ENCODE data around the gene CROCC.
"Not testable (repeated sequence)": the region's sequence is repeated elsewhere in the genome, so short reads cannot be mapped to it uniquely, and the experiment has no call there.

CROCC gene

DNA sequence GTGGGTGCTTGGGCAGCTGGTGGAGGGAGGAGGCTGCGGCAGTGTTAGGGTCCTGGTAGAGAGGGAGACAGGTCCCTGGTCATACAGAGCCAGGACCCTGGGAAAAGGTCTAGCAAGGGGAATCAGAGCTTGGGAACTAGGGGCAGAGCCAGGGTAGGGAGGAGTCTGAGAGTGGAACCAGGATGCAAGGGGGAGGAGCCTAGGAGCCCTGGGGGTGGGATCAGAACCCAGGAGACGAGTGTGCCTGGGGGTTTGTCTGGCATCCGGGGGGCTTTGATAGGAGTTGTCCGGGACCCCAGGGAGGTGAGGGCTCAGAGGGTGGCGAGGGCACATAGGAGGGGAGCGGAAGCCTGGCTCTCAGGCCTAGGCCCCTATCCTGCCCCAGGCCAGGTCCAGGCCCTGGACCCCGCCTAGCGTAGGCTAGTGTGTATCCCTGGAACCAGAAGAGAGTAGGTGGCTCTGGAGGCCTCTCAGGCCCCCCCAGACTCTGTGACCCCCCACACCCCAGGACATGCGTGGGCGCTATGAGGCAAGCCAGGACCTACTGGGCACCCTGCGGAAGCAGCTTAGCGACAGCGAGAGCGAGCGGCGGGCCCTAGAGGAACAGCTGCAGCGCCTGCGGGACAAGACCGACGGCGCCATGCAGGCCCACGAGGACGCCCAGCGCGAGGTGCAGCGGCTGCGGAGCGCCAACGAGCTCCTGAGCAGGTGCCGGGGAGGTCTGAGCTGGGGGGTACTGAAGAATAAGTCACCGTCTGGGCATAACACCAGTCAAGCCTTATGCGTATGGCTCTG lies 17.9 kb downstream of the CROCC start:
- DNase-seq = not testable (repeated sequence)

DNA sequence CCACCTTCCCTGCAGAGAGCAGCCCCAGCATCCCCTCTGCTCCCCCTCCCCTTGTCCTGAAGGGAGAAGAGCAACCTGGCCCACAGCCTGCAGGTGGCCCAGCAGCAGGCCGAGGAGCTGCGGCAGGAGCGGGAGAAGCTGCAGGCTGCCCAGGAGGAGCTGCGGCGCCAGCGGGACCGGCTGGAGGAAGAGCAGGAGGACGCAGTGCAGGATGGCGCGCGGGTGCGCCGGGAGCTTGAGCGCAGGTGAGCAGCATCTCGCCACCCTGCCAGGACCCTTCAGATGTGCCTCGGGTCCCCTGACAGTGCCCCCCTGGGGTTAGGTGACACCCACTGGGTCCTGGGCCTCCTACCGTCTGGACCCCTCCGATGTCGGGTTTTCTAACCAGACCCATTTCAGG lies 22.3 kb downstream of the CROCC start:
- DNase-seq = no peak

- DNase-seq = not testable (repeated sequence)
Observed at GRCh38 chr1:16945512-16945911, 23.8 kb downstream of the CROCC start.

DNA sequence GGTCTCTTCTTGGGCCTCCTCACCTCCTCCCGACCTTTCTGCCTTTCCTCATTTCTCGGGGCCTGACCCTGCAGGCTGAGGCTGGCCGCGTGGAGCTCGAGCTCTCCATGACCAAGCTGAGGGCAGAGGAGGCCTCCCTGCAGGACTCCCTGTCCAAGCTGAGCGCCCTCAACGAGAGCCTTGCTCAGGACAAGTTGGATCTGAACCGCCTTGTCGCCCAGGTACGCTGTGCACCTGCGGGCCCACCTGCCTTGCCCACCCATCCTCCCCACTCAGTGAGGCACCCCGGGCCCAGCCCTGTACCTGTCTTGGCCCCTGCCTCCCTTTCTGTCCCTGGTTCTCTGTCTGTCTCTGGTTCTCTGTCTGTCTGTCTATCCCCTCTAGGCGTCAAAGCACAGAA lies 24.5 kb downstream of the CROCC start:
- not testable (repeated sequence) for DNase-seq

- no peak for DNase-seq
Observed at GRCh38 chr1:16946646-16947045, 24.9 kb downstream of the CROCC start.

DNA sequence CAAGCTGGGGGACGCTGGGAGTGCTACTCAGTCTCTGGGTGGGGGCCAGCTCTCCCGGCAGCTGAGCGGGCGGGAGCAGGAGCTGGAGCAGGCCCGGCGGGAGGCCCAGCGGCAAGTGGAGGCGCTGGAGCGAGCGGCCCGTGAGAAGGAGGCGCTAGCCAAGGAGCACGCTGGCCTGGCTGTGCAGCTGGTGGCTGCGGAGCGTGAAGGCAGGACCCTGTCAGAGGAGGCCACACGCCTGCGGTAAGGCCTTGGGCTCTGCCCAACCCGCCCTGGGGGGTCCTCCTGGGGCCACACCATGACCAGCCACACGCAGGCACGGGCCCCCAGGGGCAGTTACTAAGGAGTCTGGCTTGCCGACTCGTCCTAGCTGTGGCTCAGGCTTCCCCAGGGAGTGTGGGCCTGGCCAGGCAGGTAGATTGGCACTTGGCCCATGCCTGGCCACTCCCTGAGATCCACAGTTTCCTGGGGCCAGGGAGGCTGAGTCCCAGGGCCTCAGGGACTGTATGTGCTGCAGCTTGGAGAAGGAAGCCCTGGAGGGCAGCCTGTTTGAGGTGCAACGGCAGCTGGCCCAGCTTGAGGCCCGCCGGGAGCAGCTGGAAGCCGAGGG lies 26.7 kb downstream of the CROCC start:
- DNase-seq = peak; percentile 85

- DNase-seq = not testable (repeated sequence)
Observed at GRCh38 chr1:16949026-16949425, 27.3 kb downstream of the CROCC start.

DNA sequence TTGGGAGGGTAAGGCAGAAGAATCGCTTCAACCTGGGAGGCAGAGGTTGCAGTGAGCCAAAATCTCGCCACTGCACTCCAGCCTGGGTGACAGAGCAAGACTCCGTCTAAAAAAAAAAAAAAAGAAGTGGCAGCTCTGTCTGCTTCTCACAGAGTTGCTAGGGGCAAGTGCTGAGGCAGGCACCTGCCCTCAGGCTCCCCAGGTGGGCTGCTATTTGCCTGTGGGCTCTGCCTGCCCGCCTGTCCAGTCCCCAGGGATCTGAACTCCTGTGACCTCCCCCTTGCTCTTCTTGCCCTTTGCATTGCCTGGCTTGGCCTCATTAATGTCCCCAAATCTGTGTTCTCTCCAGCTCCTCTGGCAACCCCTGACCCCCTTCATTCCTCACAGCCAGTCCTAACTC lies 30.6 kb downstream of the CROCC start:
- DNase-seq = not testable (repeated sequence)

GRCh38 chr1:16954579-16954978 lies 32.8 kb downstream of the CROCC start:
- DNase-seq = no peak

GRCh38 chr1:16955186-16955585 lies 33.5 kb downstream of the CROCC start:
- DNase-seq = no peak

DNA sequence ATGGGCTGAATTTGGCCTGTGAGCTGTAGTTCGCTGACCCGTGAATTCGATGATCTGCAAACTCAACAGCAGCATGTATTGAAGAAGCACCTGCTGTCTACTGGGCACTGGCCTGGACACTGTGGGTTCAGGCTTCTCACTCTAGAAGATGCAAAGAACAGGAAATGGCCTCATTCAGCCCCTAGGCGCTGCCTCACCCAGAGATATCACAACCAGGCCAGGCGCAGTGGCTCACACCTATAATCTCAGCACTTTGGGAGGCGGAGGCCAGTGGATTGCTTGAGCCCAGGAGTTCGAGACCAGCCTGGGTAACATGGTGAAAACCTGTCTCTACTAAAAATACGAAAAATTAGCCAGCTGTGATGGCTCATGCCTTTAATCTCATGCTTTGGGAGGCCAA lies 35.0 kb downstream of the CROCC start:
- no peak for DNase-seq

- no peak for DNase-seq
Observed at GRCh38 chr1:16957731-16958130, 36.0 kb downstream of the CROCC start.

- no peak for DNase-seq
Observed at GRCh38 chr1:16958475-16958874, 36.7 kb downstream of the CROCC start.

DNA sequence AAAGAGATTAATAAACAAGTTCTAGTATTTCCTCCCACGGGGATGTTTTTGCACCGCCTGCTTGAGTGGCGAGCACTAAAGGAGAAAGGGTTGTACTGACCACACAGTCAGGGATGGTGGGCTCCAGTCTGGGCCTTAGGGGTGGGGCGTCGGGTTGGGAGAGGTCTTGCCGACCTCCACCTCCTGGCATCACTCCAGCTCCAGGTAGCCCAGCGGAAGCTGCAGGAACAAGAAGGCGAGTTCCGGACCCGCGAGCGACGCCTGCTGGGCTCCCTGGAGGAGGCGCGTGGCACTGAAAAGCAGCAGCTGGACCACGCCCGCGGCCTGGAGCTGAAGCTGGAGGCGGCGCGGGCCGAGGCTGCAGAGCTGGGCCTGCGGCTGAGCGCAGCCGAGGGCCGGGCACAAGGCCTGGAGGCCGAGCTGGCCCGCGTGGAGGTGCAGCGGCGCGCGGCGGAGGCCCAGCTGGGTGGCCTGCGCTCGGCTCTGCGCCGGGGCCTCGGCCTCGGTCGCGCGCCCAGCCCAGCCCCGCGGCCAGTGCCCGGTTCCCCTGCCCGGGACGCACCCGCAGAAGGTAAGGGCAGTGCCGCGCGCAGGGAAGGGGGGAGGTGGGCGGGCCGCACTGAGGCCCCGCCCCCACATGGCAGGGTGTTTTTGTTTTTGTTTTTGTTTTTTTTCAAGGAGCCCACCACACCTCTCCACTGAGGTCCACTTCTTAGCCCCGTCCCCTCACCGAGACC lies 39.0 kb downstream of the CROCC start:
- peak; percentile 89 for DNase-seq

- no peak for DNase-seq
Observed at GRCh38 chr1:16961297-16962133, 39.8 kb downstream of the CROCC start.

DNA sequence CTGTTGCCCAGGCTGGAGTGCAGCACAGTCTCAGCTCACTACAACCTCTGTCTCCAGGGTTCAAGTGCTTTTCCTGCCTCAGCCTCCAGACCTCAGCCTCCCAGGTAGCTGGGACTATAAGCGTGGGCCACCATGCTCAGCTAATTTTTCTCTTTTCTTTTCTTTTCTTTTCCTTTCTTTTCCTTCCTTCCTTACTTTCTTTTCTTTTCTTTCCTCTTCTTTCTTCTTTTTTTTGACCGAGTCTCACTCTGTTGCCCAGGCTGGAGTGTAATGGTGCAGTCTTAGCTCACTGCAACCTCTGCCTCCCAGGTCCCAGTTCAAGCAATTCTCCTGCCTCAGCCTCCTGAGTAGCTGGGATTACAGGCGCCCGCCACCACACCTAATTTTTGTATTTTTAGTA lies 42.4 kb downstream of the CROCC start:
- not testable (repeated sequence) for DNase-seq

GRCh38 chr1:16965486-16966067 lies 43.8 kb downstream of the CROCC start:
- DNase-seq = no peak

DNA sequence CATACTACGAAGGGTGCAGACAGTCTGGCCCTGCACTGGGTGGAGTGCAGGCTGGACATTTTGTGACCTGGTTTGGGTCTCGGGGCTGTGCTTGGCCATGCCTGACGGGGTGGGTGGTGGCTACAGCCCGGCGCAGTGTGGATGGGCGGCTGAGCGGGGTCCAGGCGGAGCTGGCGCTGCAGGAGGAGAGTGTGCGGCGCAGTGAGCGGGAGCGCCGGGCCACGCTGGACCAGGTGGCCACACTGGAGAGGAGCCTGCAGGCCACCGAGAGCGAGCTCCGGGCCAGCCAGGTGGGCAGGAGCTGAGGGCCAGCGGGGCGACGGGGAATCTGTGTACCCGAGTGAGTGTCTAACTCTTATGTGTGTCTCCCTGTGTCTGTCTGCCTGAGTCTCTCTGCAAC lies 44.6 kb downstream of the CROCC start:
- DNase-seq = no peak

DNA sequence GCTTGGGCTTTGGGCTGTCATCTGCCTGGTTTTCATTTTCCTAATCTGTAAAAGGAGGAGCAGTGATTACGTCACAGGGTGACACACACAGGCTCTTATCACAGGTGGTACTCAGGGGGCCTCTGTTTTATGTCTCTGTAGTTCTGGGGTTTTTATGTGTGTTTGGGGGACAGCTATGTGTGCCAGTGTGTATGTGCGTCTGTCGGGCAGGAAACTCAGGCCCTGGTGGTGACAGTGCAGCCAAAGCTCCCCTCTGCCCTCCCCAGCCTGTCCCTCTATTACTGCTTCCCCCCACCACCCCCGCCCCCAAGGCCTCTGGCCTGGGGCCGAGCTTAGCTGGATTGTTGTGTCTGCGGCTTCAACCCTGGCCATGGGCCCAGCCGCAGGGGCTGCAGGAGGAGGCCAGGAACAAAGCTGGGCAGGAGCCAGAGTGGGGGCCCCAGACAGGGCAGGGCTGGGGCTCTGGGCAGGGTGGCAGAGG lies 45.4 kb downstream of the CROCC start:
- DNase-seq = no peak

DNA sequence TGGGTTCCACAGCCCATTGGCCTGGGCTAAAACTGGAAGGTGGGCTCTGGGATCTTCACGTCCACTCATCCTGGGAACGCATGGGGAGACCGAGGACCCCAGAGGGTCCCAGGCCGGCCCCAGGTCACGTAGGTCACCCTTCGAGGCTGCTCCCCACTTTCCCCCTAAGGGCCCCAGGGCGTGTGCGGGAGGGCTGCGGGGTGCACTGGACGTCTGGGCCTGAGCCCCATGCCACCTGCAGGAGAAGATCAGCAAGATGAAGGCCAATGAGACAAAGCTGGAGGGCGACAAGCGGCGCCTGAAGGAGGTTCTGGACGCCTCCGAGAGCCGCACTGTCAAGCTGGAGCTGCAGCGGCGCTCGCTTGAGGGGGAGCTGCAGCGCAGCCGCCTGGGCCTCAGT lies 46.2 kb downstream of the CROCC start:
- DNase-seq = no peak

GRCh38 chr1:16968372-16968771 lies 46.6 kb downstream of the CROCC start:
- no peak for DNase-seq

DNA sequence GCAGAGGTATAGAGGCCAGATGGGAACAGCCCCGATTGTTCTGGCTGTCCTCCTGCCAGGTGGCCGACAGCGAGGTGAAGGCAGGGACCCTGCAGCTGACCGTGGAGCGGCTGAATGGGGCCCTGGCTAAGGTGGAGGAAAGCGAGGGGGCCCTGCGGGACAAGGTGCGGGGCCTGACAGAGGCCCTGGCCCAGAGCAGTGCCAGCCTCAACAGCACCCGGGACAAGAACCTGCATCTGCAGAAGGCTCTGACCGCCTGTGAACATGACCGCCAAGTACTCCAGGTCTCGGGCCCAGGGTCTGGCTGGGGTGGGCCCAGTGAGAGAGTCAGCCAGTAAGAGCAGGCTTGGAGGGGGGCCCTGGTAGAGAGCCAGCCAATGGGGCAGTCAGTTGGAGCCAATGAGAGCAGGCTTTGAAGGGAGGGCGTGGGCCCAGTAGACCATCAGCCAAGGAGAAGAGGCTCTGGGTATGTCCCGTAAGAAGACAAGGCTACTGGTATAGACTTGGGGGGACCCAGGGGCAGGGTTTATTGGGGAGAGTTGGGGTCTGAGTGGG lies 47.4 kb downstream of the CROCC start:
- no peak for DNase-seq
